ENCODE measurements around the gene VAV3. TPM values are rescaled to one million over a fixed set of nuclear protein-coding genes. Genes with fewer than 3 reads are reported as not detected.

The VAV3 gene
- total RNA-seq, 2 donors from 2014 or later, result 73.0 to 135 TPM

DNA sequence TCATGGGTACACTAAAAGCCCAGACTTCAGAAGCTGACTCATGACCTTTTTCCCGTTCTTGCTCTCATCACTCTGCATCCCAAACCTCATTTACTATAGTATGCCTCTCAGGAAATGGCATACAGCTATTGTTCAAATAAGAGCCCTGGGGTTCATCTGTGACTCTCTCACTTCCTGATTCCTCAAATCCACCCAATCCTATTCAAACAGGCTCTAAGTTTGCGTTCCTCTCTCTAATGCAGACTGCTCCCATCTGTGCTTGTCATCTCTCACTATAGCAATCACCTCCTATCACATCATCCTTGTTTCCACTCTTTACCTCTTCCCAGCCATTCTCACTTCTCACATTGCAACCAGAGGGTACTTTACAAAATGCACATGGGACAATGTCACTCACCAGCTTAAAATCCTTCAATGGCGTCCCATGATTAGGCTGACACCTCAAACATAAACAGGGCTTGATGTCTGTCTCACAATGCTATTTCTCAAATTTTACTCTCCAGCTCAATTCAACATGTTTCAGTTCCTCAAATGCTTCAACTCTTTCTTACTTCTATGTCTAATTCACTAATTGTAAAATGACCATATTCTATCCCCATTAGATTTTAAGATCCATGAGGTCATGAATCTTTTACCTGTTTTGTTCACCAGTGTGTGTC is 415.7 kb downstream of the VAV3 start:
- intact Hi-C loops (cut with DNase I), result no loop called here
- Histone ChIP-seq H3K9ac (ENCODE audit: low read depth in 2 of 2, low read length in 2 of 2) (no peak overlapping the region), H3K9me3 (no peaks in the 10 kb centered on the region), H3K4me3 (no peak overlapping the region), H3K27ac (no peak overlapping the region), H3K27me3 (no peaks in the 10 kb centered on the region), H3K36me3 (no peaks in the 10 kb centered on the region), H3K4me1 (no peaks in the 10 kb centered on the region)
- TF ChIP-seq CTCF (IDR thresholded peaks at IDR 0.05), result no peak
- DNase-seq, result no peak

GRCh38 chr1:107548276-107548675 is 416.7 kb downstream of the VAV3 start:
- no peak for DNase-seq
- H3K4me1 ChIP-seq, result no peaks in the 10 kb centered on the region
- TF ChIP-seq CTCF (IDR thresholded peaks at IDR 0.05), result no peak

GRCh38 chr1:107547363-107548155 is 417.4 kb downstream of the VAV3 start:
- no peak overlapping the region for H3K27ac ChIP-seq

More at GRCh38 chr1:107548276-107548675, 416.7 kb downstream of the VAV3 start:
- Histone ChIP-seq H3K4me3 (no peak overlapping the region), H3K9ac (ENCODE audit: low read depth in 2 of 2, low read length in 2 of 2) (no peak overlapping the region), H3K27ac (no peak overlapping the region), H3K27me3 (no peaks in the 10 kb centered on the region), H3K36me3 (no peaks in the 10 kb centered on the region), H3K9me3 (no peaks in the 10 kb centered on the region)
- intact Hi-C loops (cut with DNase I), result no loop called here

DNA sequence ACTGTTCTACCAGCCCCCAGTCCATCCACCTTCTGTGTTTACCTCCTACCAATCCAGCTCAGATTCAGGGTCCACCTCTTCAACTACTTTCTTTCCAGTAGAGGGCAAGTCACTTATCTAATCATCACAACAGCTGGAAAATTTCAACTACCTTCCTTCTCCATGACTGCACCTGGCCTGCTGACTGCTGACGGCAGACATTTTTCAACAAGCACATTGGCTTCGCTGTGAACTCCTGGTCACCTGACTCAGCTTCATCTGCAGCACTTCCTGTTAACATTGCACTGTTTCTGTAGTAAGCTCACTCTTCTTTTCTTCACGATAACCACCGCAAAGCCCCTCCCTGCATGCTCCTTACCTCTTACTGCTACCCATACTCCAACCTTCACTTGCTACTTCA is 418.4 kb downstream of the VAV3 start:
- intact Hi-C loops (cut with DNase I), result no loop called here
- no peaks in the 10 kb centered on the region for H3K4me1 ChIP-seq

More at GRCh38 chr1:107547363-107548155, 417.4 kb downstream of the VAV3 start:
- Histone ChIP-seq H3K9ac (ENCODE audit: low read depth in 2 of 2, low read length in 2 of 2) (no peak overlapping the region), H3K27me3 (no peaks in the 10 kb centered on the region), H3K36me3 (no peaks in the 10 kb centered on the region), H3K9me3 (no peaks in the 10 kb centered on the region), H3K4me1 (no peaks in the 10 kb centered on the region), H3K4me3 (no peak overlapping the region)
- TF ChIP-seq CTCF (IDR thresholded peaks at IDR 0.05), result no peak
- no peak for DNase-seq
- intact Hi-C loops (cut with DNase I), result no loop called here

DNA sequence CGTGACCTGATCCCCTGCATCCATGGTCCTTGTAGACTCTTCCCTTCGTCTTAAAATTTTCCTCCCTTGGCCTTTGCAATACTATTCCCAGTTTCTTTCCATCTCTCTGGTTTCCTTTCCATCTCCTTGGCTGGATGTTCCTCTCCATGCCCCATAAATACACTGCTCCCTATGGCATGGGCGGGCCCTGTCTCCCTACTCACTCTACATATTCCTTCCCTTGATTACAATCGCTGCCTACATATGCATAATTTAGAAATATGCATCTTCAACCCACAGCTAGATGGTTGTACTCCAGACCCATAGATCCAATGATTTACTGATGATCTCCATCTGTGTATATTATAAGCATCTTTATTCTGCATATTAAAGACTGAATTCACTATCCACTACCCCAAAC is 419.1 kb downstream of the VAV3 start:
- no peak overlapping the region for H3K27ac ChIP-seq
- no peak for DNase-seq
- no peak overlapping the region for H3K4me3 ChIP-seq
- H3K9ac ChIP-seq (ENCODE audit: low read depth in 2 of 2, low read length in 2 of 2), result no peak overlapping the region
- no peak for TF ChIP-seq CTCF (IDR thresholded peaks at IDR 0.05)
- intact Hi-C loops (cut with DNase I), result no loop called here
- no peaks in the 10 kb centered on the region for H3K36me3 ChIP-seq
- no peaks in the 10 kb centered on the region for H3K27me3 ChIP-seq
- H3K4me1 ChIP-seq, result no peaks in the 10 kb centered on the region
- no peaks in the 10 kb centered on the region for H3K9me3 ChIP-seq

More for the DNA sequence above, 418.4 kb downstream of the VAV3 start:
- Histone ChIP-seq H3K27me3 (no peaks in the 10 kb centered on the region), H3K4me3 (no peak overlapping the region), H3K9ac (ENCODE audit: low read depth in 2 of 2, low read length in 2 of 2) (no peak overlapping the region), H3K36me3 (no peaks in the 10 kb centered on the region), H3K27ac (no peak overlapping the region), H3K9me3 (no peaks in the 10 kb centered on the region)
- no peak for TF ChIP-seq CTCF (IDR thresholded peaks at IDR 0.05)
- no peak for DNase-seq

Measured in colonic mucosa (tissue), 4 donors.